Superior temporal gyrus (tissue), 1 donor: ENCODE measurements around the gene NRG4.
"Not testable (repeated sequence)": the region's sequence is repeated elsewhere in the genome, so short reads cannot be mapped to it uniquely, and the experiment has no call there.

ENCODE experiments used
- DNase-seq: peaks from one replicate; pipeline ENCODE4 v3.0.0-alpha.2; 2016; ENCODE audit errors: extremely low spot score

NRG4 gene

DNA sequence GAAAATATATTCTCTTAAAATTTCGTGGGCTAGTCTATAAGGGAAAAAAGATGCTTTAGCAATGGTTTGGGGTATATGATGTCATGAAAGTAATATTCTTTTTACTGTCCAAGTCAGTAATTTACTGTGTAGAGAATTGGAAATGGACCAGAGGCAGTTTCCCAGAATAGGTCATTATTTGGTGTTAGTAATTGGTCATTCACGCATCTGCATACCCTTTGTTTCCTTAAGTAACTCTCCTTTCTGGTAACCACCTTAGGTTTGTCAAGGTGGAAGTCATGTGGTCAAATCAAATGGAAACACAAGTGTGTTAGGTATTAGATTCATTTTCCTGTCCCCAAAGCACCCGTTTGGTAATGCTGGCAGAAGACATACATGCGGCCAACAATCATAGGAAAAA, 84.6 kb downstream of the NRG4 start:
- no peak for DNase-seq

DNA sequence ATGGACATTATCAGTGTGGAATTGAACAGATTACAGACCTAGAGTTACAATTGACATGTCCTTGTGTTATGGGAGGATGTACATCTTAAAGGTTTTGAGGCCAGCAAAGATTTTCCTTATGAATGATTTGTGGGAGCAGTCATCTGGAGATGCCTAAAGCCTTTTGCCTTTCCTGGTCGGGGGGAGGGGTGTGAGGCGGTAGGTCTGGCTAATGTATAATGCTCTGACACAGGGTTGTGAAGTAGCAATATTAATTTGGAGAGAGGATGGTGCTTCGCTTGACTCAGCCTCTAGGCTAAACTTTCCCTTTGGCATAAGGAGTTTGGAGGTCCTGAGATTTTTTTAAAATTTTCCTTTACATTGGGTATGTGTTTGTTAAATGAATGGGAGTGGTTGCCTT, 85.3 kb downstream of the NRG4 start:
- DNase-seq: no peak

DNA sequence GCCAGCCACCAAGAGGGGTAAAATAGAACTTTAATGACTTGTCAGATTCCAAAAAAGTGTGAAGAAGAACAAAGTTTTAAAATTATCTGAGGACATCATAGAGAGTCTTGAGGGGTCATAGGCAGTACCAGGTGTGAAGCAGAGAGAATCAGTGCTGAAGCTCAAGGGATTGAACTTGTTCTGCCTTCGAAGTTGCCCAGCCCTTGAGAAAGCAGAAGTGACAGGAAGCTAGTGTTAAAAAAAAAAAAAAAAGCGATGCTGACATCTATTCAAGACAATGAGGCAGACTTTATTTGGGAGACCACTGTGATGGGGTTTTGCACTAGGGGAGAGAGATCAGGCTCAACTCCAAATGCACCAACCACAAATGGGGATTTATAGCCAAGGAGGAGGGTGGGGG, 86.8 kb downstream of the NRG4 start:
- DNase-seq: no peak

DNA sequence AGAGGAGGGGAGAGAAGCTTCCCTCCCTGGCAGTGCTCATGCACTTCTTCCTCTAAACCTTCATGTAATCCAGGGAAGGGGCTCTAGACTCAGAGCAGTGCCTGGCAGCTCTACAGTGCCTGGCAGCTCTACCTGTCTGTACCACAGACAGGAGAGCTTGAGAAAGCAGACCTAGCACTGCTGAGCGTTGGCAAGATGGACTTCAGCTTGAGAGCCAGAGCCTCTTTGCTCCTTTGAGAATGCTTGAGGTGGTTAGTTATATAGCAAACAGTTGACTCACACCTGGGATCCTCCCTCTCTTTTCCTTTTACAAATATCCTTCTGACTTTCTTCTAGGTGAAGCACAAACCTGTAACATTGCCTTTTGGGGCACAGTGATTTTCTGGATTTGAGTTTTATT, 87.6 kb downstream of the NRG4 start:
- no peak for DNase-seq

DNA sequence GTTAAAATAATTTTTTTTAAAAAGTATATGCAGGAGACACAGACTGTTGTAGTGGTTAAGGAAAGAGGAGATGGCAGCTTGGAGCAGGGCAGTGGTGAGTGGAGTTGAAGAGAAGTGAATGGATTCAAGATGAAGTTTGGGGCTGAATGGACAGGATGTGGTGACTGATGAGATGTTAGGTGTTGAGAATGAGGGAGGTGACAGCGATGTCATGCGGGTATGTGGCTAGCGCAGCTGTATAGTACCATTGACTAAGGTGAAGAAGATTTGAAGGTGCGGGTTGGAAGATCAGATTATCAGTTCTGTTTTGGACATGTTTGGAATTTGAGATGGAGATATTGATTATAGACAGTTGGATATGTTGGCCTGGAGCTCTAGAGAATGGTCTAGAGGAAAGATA, 88.5 kb downstream of the NRG4 start:
- no peak for DNase-seq

DNA sequence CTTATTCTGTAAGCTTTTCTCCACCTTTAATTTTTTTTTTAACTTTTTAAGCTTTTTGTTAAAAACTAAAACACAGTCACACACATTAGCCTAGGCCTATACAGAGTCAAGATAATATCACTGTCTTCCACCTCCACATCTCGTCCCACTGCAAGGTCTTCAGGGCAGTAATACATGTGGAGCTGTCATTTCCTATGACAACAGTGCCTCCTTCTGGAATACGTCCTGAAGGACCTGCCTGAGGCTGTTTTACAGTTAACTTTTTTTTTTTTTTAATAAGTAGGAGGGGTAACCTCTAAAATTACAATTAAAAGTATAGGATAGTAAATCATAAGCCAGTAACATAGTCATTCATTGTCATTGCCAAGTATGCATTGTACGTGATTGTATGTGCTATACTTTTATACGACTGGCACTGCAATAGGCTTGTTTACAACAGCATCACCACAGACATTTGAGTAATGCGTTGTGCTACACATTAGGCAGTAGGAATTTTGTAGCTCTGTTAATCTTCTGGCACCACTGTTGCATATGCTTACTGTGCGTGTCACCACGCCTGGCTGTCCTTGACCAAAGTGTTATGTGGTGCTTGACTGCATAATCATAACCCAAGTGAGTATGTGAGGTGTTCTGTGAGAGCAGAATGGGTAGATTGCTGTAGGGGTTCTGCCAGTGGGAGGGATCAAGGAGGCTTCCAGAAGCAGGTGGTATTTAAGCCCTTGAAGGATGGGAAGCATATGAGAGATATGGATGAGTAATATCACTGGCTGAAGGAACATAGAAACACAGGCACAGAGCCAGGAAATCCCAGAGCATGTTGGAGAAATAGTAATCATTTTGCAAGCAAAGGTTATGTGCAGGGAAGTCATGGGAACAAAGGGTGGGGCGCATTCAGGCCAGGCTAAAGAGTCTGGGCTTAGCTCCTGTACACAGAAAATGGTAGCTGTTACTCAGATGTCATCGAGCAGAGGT, 90.2 kb downstream of the NRG4 start:
- DNase-seq: no peak

DNA sequence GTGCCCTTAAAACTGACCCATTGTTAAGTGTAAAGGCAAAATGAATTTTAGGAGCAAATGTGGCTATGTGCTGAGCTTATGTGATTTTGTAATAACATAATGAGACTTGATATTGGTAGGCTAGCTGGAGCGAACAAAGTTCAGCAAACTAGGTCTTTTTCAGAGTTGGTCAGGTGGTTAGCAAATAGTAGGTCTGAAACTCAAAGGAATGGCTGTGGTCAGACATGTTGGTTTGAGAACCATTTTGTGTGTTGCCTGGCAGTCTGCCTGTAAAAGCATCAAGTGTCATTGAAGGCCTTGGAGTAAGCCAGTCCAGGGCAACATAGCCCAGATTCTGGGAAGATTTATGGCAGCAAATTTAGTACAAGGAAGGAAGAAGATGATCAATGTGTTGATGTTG, 92.1 kb downstream of the NRG4 start:
- DNase-seq: no peak

DNA sequence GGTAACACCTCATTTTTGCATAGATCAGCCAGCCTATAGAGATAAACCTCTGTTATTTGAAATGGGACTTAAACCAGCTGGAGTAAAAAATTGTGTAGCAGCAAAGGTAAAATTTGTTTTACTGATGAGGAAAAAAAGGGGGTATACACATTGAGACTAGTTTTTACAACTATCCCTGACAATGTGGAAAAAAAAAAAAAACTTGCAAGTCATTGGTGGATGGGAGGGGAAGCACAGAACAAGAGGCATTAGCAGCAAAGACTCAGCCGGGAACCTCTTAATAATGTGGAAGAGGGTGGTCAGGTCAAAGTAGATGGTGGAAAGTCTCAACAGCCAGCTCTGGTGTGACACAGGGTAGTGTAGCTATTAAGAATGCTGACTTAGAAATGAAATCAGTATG, 94.1 kb downstream of the NRG4 start:
- no peak for DNase-seq

DNA sequence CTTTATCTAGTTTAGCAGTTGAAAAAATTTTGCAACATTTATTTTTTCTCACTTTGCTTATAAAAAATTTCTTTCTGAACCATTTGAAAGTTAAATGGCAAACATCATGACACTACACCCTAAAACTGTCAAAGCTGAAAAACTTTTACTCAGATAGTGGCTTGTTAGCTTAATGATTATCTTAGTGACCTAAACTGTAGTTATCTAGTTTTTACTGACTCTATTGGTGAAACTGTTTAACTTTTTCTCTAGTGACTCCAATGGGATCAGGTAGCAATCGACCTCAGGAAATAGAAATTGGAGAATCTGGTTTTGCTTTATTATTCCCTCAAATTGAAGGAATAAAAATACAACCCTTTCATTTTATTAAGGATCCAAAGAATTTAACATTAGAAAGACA, 95.2 kb downstream of the NRG4 start:
- no peak for DNase-seq

DNA sequence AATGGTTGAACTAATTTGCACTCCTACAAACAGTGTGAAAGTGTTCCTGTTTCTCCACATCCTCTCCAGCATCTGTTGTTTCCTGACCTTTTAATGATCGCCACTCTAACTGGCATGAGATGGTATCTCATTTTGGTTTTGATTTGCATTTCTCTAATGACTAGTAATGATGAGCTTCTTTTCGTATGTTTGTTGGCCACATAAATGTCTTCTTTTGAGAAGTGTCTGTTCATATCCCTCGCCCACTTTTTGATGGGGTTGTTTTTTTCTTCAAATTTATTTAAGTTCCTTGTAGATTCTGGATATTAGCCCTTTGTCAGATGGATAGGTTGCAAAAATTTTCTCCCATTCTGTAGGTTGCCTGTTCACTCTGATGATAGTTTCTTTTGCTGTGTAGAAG, 101.9 kb downstream of the NRG4 start:
- not testable (repeated sequence) for DNase-seq

DNA sequence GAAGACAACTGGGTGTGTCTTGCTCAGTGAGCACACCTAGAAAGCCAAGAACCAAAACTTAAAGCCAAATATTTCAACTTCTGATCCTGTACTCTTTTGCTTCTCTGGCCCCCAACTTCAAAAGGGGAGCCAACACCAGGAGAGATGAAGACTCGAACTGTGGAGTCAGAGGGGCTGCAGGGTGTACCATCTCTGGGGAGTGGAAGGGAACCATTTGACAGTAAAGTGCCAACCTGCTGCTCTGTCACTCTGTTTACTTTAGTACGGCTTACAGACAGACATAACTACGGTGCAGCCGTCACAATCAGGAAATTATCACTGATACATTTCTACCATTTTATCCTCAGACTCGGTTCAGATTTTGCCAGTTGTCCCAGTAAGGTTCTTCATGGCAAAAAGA, 107.0 kb downstream of the NRG4 start:
- no peak for DNase-seq

DNA sequence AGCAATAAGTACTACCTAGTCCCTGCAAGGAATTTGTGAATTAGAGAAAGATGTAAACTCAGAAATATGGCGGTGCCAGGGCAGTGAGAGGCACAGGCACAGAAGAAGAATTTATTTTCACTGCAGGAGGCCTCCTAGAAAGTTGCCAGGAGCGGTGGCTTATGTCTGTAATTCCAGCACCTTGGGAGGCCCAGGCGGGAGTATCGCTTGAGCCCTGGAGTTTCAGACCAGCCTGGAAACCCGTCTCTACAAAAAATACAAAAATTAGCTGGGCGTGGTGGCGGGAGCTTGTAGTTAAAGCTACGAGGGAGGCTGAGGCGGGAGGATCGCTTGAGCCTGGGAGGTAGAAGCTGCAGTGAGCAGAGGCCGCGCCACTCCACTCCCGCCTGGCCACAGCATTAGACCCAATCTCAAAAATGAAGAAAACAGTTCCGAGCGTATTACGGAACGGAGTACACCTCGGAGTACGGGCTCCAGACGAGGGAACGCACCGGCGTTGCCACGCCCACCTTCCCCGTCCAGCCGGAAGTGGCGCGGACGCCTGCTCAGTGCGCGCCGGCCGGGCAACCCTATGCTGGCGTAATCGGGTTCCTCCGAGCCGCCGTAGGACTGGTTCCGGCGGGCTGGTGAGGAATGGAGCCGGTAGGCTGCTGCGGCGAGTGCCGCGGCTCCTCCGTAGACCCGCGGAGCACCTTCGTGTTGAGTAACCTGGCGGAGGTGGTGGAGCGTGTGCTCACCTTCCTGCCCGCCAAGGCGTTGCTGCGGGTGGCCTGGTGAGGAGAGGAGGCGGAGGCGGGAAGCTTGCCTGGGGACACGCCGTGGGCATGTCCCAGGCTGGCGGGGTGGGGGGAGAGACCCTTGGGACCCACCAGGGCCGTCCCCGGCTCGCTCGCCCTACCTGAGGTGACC, 108.6 kb downstream of the NRG4 start, which contains the start of gene FBXO22:
Gene FBXO22, plus strand, starts transcription at position 548 of the 909 bp plus-strand sequence. Its CDS starts 86 bp downstream, at position 634.
- DNase-seq: peak; percentile 87

DNA sequence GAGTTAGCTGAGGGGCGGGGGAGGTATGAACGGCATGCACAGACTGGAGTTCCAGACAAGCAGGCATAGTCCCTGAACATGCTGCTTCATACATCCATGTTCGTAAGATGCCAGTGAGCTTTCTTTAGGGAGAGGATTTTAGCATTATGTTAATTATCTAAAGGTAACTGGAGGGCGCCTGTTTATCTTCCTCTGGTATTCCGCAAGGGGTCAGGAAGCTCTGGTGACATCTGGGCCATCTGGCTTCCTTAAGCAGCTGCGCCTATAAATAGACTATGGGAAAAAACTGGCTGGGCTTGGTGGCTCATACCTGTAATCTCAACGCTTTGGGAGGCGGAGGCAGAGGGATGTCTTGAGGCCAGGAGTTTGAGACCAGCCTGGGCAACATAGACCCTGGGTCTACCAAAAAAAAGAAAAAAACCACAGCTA, 110.1 kb downstream of the NRG4 start:
- DNase-seq: no peak

DNA sequence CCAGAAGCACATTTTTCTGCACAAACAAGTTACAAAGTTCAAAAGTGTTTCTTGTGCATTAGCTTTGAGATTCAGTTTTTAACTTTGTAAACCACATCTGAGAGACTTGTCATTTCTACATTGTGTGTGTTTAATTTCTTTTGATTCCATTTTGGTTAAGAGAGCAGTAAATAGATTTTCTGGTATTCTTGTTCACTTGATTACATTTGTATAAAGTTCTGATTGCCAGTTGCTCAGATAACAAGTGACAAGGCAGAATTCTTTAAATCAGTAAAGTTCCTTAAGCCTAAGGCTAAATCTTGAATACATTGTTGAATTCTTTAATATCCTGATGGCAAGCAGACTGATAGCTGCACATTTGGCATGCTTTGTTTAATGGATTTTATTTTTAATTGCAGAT, 111.6 kb downstream of the NRG4 start:
- no peak for DNase-seq

DNA sequence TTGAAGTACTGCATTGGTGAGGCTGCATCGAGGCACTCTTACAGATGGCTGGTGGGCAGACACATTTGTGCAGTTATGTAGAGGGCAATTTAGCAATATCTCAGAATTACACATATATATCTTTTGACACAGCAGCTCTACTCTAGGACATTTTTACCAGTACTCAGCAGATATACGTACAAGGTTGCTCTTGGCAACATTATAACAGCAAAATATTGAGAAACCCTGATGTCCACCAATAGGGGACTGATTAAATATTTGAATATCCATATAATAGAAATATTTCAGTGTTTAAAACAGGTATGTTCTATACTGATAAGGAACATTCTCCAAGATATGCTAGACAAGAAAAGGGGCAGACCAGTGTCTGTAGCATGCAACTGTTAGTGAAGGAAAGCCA, 116.5 kb downstream of the NRG4 start:
- DNase-seq: no peak

DNA sequence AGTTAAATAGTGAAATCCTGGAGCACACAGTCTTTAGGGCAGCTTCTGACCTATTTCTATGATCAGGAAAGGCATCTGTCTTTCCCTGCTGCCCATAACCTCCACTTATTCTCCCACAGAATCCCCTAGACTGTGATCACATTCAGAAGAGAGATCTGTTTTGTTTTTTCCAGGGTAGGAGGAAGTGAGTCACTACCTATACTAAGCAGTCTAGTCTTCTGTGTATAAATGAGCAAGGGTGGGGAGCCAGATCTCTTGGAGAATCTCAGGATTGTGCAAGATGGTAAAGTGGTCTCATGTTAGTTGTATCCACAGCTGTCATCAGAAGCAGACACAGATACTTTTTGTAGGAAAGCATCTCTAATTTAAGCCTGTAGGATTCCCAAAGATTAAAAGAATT, 120.3 kb downstream of the NRG4 start:
- no peak for DNase-seq
